Memory B cell (primary cell): ENCODE measurements around the gene PLEKHG2.

Experiments
- ATAC-seq: fragments of 150-1000 bp; cut with Tn5 transposase; 2 replicates; pipeline ENCODE4 v1.10.0; 2021; ENCODE audit warnings: low read depth, mild to moderate bottlenecking, moderate library complexity
- DNase-seq, 2 donors: peaks; one replicate each; pipeline ENCODE4 v3.0.0; 2022; ENCODE audit warnings: low spot score in 2 of 2
- H3K27ac Mint-ChIP-seq: one replicate; pipeline ENCODE4 v1.8.0; 2022; ENCODE audit warnings: mild to moderate bottlenecking, moderate library complexity, mixed read lengths
- H3K27me3 Mint-ChIP-seq: one replicate; pipeline ENCODE4 v1.8.0; 2022; ENCODE audit warnings: mixed read lengths
- H3K36me3 Mint-ChIP-seq: one replicate; pipeline ENCODE4 v1.8.0; 2022; ENCODE audit warnings: mild to moderate bottlenecking, mixed read lengths
- H3K4me1 Mint-ChIP-seq: one replicate; pipeline ENCODE4 v1.8.0; 2022; ENCODE audit warnings: mixed read lengths
- H3K4me3 Mint-ChIP-seq: one replicate; pipeline ENCODE4 v1.8.0; 2022; ENCODE audit warnings: mild to moderate bottlenecking, moderate library complexity, mixed read lengths
- H3K9me3 Mint-ChIP-seq: one replicate; pipeline ENCODE4 v1.8.0; 2022; ENCODE audit warnings: mixed read lengths

The PLEKHG2 gene

DNA sequence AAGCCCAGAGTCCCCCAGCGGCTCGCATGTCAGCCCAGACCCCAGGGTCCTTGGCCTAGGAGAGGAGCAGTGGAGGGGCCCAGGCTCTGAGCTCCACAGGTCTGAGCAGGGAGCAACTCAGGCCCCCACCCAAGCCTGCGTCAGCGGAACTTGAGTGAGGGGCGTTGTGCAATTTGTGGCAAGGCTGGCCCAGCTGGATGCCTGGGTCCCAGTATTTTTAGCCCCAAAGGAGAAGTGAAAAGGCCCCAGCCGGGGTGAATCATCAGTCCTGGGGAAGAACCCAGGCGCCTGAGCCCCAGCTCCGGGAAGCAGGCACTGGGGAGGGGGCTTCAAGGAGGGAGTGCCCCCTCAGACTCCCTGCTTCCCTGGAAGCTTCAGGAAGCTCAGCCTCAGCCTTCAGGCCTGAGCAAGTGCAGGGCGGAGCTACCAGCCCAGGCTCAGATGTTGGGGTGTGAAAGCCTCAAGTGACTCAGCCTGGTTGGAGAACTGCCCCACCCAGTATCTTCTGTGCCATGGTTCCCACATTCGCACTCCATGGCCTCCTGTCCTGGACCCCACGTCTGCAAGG is 14.1 kb upstream of the PLEKHG2 start:
- DNase-seq, result peak in 1 of 2 donors; percentile 30
- Mint-ChIP-seq H3K36me3 (peaks cover 17% of the 10 kb centered on the region), H3K9me3 (no peaks in the 10 kb centered on the region), H3K27ac (peak overlapping the region; percentile 96), H3K27me3 (no peaks in the 10 kb centered on the region), H3K4me1 (peaks cover 44% of the 10 kb centered on the region), H3K4me3 (peak overlapping the region; percentile 61)
- no peak for ATAC-seq

DNA sequence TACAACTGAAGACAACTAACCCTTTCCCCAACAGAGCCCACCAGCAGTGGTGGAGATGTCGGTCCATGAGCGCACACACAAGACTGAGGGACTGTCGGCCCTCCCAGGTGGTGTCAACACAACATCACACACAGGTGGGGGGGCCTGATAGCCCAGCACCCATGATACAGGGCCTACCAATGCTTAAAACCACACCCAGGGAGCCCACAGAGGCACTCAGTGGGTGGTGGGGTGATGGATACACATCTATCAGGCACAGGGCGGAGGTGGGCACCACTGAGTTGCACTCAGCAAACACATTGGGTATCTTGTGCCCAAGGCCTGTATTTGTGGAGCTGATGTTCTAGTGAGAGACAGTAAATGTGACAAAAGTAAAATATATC is 12.8 kb upstream of the PLEKHG2 start:
- DNase-seq (no peak), ATAC-seq (no peak)
- H3K4me1 Mint-ChIP-seq, result peaks cover 45% of the 10 kb centered on the region
- H3K36me3 Mint-ChIP-seq, result peaks cover 13% of the 10 kb centered on the region
- no peaks in the 10 kb centered on the region for H3K27me3 Mint-ChIP-seq
- no peaks in the 10 kb centered on the region for H3K9me3 Mint-ChIP-seq
- peak overlapping the region; percentile 96 for H3K27ac Mint-ChIP-seq
- H3K4me3 Mint-ChIP-seq, result peak overlapping the region; percentile 33

DNA sequence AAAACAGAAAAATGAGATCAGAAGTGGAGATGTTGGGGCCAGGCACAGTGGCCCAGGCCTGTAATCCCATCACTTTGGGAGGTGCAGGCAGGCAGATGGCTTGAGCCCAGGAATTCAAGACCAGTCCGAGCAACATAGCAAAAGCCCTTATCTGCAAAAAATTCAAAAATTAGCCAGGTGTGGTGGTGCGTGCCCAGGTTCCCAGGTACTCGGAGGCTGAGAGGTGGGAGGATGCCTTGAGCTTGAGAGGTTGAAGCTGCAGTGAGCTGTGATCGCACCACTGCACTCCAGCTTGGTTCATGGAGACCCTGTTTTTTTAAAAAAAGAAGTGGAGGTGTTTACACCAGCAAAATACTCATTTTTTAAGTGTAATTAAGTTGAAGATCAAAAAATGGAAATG is 12.4 kb upstream of the PLEKHG2 start:
- Mint-ChIP-seq H3K4me3 (peak overlapping the region; percentile 33), H3K36me3 (peaks cover 11% of the 10 kb centered on the region), H3K9me3 (no peaks in the 10 kb centered on the region), H3K27ac (peak overlapping the region; percentile 96), H3K4me1 (peaks cover 46% of the 10 kb centered on the region), H3K27me3 (no peaks in the 10 kb centered on the region)
- DNase-seq (no peak), ATAC-seq (no peak)

DNA sequence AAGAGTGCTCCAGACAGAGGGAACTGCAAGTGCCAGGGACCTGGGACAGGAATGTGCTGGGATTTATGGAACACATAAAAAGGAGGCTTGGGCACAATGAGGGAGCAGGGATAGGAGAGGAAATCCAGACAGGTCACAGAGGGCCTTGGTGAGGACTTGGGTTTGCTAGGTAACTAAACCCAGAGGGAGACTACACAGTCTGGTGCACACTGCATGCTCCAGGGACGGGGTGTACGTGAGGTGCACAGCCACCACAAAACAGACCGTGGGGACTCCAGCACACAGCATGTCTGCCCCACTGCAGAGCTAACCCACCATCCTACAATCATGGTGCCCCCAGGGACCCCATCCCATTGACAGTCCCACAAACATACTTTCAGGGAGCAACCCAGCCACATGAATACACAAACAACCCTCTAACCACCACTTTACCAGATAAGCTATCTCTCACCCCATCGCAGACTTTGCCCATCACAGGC is 11.4 kb upstream of the PLEKHG2 start:
- ATAC-seq, result no peak

DNA sequence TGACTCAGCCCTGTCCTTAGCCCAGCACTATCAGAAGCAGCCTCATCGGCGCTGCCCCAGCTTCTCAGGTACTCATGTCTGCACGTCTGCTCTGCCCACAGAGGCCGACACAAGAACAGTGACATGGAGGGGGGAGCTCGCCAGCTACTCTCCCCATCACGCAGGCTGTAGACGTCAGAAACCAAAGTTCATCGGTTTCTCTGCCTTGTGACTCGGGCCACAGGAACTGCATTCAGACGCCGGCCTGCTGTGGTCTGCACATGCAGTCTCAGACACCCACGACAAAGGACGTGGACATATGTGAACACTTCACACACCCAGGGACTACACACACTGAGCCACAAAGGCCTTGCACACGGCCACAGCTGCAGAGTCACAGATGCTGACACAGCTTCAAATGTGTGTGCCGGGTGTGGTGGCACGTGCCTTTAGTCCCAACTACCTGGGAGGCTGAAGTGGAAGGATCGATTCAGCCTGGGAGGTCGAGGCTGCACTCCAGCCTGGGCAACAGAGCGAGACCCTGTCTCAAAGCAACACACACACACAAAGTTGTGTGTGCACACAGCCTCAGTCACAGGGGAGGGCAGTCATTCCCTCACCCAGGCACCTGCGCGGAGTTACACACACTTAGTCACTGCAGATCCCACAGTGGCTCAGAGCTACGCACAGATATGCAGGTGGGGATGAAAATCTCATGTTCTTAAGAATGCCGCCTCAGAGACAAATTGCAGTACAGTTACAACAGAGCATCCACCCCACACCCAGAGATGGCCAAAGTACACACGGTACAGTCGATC is 10.7 kb upstream of the PLEKHG2 start:
- no peaks in the 10 kb centered on the region for H3K27me3 Mint-ChIP-seq
- DNase-seq (peak; percentile 64 to 65), ATAC-seq (peak; percentile 21)
- peaks cover 4% of the 10 kb centered on the region for H3K36me3 Mint-ChIP-seq
- peak overlapping the region; percentile 96 for H3K27ac Mint-ChIP-seq
- H3K4me3 Mint-ChIP-seq, result peak overlapping the region; percentile 96
- peaks cover 51% of the 10 kb centered on the region for H3K4me1 Mint-ChIP-seq
- H3K9me3 Mint-ChIP-seq, result no peaks in the 10 kb centered on the region

More for the DNA sequence above, 11.4 kb upstream of the PLEKHG2 start:
- Mint-ChIP-seq H3K4me1 (peaks cover 48% of the 10 kb centered on the region), H3K27me3 (no peaks in the 10 kb centered on the region), H3K4me3 (peak overlapping the region; percentile 96), H3K36me3 (peaks cover 4% of the 10 kb centered on the region), H3K9me3 (no peaks in the 10 kb centered on the region), H3K27ac (peak overlapping the region; percentile 96)
- DNase-seq, result peak in 1 of 2 donors; percentile 36

DNA sequence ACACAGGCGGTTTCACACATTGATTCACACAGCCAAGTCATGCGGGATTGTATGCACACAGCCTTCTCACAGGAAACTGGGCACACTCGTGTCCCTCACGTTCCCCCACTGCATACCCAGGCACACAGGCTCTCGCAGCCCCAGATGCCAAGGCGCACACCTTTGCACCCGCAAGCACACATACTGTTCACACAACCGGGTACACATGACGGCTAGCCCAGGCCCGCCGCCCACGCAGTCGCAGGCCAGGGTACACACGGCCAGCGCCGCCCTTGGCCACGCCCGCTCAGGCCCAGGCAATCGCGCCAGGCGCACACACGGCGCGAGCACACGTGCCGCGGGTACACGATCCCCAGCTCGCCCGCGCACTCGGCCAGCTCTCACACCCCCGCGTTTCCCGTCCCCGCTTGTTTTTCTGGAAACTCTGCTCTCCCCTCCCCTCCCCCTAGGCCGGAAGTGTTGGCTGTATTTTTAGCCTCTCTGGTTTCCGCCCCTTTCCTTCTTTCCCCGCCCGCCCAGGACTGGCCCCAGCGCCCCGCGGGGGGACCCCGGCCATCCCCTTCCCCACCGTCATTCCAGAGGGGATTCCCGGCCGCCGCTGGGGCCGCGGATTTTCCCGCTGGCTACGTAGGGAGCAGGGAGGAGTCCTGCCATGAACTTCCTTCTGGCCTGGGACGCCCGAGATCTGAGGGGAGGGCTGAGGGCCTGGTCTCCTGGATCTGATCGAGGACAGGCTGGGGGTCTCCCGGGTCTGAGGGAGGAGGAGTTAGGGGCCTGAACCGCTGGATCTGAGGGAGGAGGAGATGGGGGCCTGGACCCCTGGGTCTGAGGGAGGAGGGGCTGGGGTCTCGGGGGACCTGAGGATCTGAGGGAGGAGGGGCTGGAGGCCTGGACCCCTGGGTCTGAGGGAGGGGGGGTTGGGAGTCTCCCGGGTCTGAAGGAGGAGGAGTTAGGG is 9.8 kb upstream of the PLEKHG2 start:
- peak overlapping the region; percentile 96 for H3K4me3 Mint-ChIP-seq
- H3K36me3 Mint-ChIP-seq, result peaks cover 7% of the 10 kb centered on the region
- DNase-seq (peak; percentile 81 to 87), ATAC-seq (peak; percentile 12)
- H3K9me3 Mint-ChIP-seq, result no peaks in the 10 kb centered on the region
- H3K4me1 Mint-ChIP-seq, result peaks cover 49% of the 10 kb centered on the region
- H3K27me3 Mint-ChIP-seq, result no peaks in the 10 kb centered on the region
- H3K27ac Mint-ChIP-seq, result peak overlapping the region; percentile 96

DNA sequence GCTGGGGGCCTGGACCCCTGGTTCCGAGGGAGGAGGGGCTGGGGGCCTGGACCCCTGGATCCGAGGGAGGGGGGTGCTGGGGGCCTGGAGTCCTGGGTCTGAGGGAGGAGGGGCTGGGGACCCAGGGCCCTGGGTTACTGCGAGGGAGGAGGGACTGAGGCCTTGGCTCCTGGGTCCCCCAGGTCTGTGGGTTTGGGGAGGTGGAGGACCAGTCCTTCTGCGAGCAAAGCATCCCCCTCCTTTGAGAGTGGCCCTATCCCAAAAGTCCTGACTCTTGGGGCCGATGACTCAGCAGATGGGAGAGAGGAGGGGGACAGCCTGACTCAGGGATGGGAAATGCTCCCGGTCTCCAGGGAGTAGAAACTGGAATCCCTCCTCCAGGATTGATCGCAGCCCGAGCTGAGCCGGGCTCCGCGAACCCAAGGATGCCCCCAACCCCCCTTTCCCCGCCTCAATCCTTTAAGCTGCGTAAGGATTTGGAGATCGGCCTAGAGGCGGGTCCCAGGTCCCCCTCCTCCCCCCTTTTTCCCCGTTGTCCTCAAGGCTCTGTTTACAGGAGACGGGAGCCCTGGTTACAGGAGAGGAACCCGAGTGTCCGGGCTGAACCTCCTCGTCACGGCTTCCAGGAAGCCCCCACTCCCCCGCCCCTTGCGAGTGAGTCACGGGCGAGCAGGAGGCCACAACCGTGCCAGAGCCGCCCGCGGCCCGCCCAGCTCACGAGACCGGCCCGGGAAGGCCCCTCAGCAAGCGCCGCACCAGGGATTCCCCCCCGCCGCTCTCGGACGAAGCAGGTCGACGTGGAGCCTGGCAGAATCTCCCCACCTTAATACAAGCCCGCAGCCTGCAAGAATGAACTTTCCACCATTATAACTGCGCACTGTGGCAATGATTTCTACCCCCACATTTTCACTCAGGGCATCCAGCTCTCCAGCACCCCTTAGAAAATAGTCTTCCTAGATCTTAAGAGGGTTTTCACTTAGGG is 8.8 kb upstream of the PLEKHG2 start:
- no peaks in the 10 kb centered on the region for H3K27me3 Mint-ChIP-seq
- H3K9me3 Mint-ChIP-seq, result no peaks in the 10 kb centered on the region
- ATAC-seq (peak; percentile 44), DNase-seq (peak; percentile 91 to 96)
- peak overlapping the region; percentile 96 for H3K27ac Mint-ChIP-seq
- H3K4me1 Mint-ChIP-seq, result peaks cover 48% of the 10 kb centered on the region
- H3K4me3 Mint-ChIP-seq, result peak overlapping the region; percentile 96
- H3K36me3 Mint-ChIP-seq, result peaks cover 16% of the 10 kb centered on the region

DNA sequence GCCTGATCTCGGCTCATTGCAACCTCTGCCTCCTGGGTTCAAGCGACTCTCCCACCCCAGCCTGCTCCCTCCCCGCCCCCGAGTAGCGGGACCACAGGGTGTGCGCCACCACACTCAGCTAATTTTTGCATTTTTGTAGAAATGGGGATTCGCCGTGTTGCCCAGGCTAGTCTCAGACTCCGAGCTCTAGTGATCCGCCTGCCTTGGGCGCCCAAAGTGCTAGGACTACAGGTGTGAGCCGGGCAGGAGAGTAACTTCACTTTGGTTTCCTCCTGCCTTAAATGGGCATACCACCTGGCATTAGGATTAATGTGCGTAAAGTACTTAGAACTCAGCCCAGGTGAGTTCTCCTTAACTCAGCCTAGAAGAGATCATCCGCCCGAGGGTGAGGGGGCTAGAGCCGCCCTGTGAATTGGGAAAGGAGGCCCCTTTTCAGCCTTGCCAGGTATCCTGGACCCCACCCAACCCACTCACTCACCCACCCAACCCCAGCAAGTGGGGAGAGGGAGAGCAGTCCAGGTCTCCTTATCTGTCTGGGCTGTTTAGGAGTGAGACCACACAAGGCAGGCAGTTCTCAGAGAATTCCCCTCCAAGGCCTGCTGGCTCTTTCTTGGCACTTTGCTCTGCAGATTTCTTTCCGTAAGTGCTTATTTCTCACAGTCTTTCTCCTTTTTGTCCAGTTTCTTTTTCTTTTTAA is 7.1 kb upstream of the PLEKHG2 start:
- H3K4me3 Mint-ChIP-seq, result peak overlapping the region; percentile 96
- H3K9me3 Mint-ChIP-seq, result no peaks in the 10 kb centered on the region
- no peak for DNase-seq
- peaks cover 19% of the 10 kb centered on the region for H3K36me3 Mint-ChIP-seq
- no peaks in the 10 kb centered on the region for H3K27me3 Mint-ChIP-seq
- H3K27ac Mint-ChIP-seq, result peak overlapping the region; percentile 96
- no peak for ATAC-seq
- H3K4me1 Mint-ChIP-seq, result peaks cover 46% of the 10 kb centered on the region

DNA sequence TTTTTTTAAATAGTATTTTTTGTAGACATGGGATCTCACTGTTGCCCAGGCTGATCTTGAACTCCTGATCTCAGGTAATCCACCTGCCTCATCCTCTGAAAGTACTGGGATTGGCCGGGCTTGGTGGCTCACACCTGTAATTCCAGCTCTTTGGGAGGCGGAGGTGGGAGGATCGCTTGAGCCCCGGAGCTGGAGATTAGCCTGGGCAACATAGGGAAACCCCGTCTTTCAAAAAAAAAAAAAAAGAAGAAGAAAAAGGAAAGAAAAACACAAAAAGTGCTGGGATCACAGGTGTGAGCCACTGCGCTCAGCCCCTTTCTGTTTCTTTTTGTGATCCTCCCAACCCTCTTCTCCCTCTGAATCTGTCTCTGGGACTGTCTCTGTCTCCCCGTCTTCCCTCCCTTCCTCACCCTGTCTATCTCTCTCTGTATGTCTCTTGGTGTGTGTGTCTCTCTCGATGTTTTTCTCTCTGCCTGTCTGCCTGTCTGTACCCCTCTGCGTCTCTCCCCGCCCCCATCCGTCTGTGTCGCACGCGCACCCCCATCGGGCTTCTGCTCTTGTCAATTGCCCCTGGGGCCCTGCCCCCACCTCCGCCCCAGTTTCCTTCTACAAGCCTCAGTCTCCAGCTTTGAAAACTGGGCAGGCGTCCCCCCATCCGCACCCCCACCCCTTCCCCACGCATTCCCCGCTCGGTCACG is 6.4 kb upstream of the PLEKHG2 start:
- DNase-seq (peak; percentile 83 to 84), ATAC-seq (peak; percentile 9)
- Mint-ChIP-seq H3K36me3 (peaks cover 19% of the 10 kb centered on the region), H3K27me3 (no peaks in the 10 kb centered on the region), H3K4me1 (peaks cover 49% of the 10 kb centered on the region), H3K4me3 (peak overlapping the region; percentile 85), H3K27ac (peak overlapping the region; percentile 96), H3K9me3 (no peaks in the 10 kb centered on the region)

DNA sequence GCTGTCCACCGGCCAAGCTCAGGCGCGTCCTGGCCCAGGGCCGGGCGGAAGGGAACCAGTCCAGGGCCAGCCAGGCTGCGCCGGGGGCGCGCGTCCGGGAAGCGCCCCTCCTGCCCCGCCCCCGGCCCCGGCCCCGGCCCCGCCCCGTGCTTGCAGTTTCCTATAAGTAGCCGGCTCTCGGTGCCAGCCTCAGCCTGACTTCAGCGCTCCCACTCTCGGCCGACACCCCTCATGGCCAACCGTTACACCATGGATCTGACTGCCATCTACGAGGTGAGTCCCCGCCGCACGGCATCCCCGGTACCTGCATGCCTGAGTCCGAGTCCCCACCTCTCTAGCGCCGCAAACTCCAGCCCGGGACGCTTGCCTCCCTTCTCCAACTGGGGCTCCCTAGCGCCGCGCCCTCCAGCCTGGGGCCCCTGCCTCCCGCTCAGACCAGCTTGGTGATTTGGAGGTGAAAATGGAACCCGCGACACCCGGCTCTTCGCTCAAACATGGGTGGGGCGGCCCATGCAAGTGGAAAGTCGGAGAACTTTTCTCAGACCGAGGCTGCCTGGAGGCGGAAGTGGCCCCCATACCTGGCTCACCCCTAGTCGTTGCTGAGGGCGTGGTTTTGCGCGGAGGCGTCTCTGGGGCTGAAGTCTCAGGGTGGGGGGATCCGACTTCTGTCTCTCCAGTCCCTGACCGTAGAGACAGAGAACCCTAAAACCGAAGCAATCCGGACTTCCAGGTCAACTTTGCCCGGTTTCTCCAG is 5.6 kb upstream of the PLEKHG2 start, which contains the start of gene ZFP36:
ZFP36 (plus strand) TSS at position 192 of the 754 bp plus-strand sequence; CDS start at position 250, 58 bp downstream.
- peak; percentile 19 for ATAC-seq
- peak; percentile 91 to 93 for DNase-seq
- Mint-ChIP-seq H3K27me3 (no peaks in the 10 kb centered on the region), H3K36me3 (peaks cover 23% of the 10 kb centered on the region), H3K4me3 (peak within 1 kb of the TSS; percentile 96), H3K4me1 (peaks cover 49% of the 10 kb centered on the region), H3K27ac (peak within 1 kb of the TSS; percentile 96), H3K9me3 (no peaks in the 10 kb centered on the region)

DNA sequence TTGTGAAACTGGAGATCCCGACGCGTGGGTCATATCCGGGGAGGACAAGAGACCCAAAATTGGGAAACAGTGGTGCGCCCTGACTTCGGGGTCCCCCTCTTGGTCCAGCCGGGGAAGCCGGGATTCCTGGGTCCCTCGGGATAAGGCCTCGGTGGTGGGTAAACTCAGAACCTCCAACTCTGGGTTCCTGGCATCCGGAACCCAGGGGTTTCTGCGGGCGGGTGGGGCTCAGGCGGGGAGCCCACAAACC is 5.1 kb upstream of the PLEKHG2 start:
- H3K4me1 Mint-ChIP-seq, result peaks cover 47% of the 10 kb centered on the region
- peak overlapping the region; percentile 85 for H3K4me3 Mint-ChIP-seq
- ATAC-seq (no peak), DNase-seq (no peak)
- H3K9me3 Mint-ChIP-seq, result no peaks in the 10 kb centered on the region
- H3K27ac Mint-ChIP-seq, result peak overlapping the region; percentile 96
- H3K27me3 Mint-ChIP-seq, result no peaks in the 10 kb centered on the region
- peaks cover 23% of the 10 kb centered on the region for H3K36me3 Mint-ChIP-seq
